ENCODE measurements around the gene SIK3.

The SIK3 gene

DNA sequence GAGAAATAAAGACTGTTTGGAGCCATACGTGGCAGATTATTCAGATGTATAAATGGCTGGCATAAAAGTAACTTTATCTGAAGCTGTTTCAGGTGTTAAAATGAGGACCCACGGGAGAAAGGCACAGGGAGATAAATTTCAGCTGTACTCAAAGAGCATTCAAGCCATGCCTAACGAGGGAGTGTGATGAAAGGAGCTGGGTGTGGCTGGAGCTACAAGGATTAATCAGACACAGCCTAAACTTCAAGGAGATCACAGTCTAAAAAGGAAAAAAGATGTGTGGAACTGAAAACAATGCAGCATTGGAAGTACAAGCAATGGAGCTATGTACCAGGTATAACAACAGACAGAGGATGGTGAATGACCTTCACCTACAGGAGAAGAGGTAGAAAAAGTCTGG is 140.0 kb downstream of the SIK3 start:
- DNase-seq, result no peak

DNA sequence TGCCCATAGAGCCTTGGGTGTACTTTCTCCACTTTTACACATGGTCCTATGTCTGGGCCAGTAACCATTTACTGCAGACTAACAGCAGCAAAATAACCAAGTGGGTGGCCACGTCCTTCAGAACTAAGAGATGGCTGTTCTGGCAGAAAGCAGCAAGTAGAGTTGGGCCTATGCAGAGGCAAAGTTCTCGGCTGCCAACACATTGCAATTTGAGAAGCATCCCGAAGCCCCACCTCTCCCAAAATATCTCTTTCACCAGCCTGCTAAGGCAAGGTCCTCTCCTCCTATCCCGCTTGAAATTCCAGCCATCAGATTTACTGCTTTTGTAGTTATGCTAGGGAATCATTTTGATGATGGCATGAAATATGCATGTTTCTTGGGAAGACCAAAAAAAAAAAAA is 142.3 kb downstream of the SIK3 start:
- DNase-seq, result no peak

DNA sequence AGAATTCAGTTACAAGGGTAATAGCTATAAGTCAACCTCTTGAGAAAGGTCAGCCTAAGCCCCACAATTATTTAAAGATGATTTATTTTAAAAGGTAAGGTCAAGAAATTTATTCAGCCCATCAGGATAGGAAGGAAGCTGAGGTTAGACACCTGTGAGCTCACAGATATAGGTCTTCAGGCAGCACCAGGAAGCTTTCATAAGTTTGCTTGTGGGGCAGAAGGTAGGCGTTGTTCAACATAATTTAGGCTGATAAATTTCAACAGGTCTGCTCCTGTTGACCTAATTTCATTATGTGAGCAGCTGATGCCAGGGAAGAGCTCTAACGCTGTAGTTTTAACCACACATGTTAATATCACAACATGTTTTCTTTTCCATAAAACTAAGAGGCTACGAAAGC is 142.7 kb downstream of the SIK3 start:
- no peak for DNase-seq

- no peak for DNase-seq
Observed at GRCh38 chr11:116953530-116954285, 144.5 kb downstream of the SIK3 start.

DNA sequence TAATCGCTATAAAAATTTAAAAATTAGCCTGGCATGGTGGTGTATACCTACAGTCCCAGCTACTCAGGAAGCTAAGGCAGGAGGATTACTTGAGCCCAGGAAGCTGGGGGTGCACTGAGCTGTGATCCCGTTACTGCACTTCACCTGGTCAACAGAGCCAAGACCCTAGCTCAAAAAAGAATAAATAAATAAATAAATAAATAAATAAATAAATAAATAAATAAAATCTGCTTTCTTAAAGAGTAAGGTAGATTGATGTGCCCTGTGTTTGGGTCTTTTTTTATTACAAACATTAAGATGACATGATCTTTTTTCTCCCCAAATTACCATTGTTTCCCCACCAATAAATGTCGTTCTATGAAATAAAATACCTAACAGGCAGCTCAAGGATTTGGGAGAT is 146.5 kb downstream of the SIK3 start:
- no peak for DNase-seq

GRCh38 chr11:116950210-116950609 is 148.0 kb downstream of the SIK3 start:
- DNase-seq, result no peak

GRCh38 chr11:116948391-116948790 is 149.8 kb downstream of the SIK3 start:
- DNase-seq, result no peak

DNA sequence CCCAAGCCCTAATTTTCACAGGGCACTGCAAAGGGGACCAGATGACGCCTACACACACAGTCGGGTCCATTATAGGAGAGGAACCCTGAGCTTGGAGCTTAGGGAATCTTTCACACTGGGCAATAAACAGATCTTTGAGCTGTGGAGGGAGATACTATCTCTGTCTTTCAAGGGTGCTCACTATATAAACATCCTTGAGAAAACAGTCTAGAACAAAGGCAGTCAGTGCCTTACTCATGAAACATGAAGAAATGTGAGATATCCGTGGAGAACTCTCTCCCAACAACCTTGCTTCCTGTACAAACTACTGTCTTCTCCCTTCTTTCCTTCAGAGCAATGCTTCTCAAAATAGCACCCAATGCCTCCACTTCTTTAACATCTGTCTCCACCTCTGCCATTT is 151.8 kb downstream of the SIK3 start:
- no peak for DNase-seq

DNA sequence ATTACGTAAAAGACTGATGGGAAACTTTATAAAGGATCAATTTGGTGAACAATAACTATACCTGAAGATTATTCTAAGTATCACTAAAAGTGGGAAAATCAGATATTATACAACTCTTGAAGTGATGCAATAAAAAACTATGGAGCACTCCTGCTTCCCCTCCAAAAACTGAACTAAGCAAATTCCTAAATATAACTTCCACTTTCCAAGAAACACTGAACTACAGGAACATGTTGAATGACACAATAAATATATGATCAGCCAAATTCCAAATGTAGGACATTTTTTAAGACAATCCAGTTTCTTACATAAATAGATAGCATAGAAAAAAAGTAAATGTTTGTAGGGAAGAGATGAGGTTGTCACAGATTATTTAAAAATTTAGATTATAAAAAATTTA is 158.7 kb downstream of the SIK3 start:
- no peak for DNase-seq

GRCh38 chr11:116938471-116939070 is 159.7 kb downstream of the SIK3 start:
- DNase-seq, result no peak

GRCh38 chr11:116936754-116937446 is 161.3 kb downstream of the SIK3 start:
- no peak for DNase-seq

- no peak for DNase-seq
Observed at GRCh38 chr11:116935514-116935913, 162.7 kb downstream of the SIK3 start.

- no peak for DNase-seq
Observed at GRCh38 chr11:116935089-116935488, 163.1 kb downstream of the SIK3 start.

DNA sequence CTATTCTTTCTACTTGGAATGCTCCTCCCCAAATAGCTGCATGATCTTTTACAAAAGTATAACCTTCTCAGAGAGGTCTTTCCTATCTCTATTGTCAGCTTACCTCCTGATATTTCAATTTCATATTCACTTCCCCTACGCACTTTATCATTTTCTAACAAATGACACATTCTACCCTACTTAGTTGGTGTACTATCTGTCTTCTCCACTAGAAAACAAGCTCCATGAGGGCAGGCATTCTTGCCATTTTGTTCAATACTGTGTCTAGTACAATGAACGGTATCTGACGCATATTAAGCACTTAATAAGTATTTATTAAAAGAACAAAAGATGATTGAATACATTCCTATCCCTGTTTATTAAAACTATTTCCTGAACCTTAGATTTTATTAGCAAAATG is 164.3 kb downstream of the SIK3 start:
- DNase-seq, result no peak

GRCh38 chr11:116932181-116932580 is 166.0 kb downstream of the SIK3 start:
- no peak for DNase-seq

- DNase-seq, result no peak
Observed at GRCh38 chr11:116931206-116931953, 166.8 kb downstream of the SIK3 start.

DNA sequence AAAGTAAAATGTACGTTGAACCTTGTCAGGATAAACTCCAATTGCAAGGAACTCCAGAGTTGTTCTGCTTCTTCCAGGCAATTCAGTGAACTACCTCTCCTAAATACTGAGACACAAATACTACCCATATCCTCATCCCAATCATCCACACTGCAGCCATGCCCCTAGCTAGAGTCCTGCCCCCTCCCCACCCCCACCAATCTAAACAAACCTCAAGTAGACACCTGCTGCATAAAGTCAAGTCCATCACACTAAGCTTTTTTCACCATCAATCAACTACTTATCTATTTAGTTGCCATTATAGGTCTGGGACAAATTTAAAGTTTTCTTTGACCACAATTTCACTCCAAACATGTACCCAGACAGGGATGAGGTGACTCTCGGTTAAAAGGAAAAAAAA is 167.6 kb downstream of the SIK3 start:
- no peak for DNase-seq

DNA sequence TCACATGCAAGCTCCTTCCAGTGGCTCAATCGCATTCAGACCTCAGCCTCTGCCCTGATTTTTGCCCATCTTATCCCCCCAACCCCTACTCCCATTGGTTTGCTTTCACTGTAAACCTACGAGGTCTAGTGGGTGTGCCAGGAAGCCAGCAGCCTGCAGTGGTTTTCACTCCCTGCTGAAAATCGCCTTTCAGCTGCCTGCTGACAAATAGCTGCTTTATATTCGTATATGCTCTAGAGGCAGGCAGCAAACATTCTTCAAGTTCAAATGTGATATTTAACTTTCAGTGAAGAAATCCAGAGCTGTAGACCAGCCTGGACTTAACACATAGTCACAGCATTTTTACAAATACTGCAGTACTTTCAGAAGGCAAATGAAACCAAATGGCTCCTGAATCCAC is 168.1 kb downstream of the SIK3 start:
- no peak for DNase-seq

DNA sequence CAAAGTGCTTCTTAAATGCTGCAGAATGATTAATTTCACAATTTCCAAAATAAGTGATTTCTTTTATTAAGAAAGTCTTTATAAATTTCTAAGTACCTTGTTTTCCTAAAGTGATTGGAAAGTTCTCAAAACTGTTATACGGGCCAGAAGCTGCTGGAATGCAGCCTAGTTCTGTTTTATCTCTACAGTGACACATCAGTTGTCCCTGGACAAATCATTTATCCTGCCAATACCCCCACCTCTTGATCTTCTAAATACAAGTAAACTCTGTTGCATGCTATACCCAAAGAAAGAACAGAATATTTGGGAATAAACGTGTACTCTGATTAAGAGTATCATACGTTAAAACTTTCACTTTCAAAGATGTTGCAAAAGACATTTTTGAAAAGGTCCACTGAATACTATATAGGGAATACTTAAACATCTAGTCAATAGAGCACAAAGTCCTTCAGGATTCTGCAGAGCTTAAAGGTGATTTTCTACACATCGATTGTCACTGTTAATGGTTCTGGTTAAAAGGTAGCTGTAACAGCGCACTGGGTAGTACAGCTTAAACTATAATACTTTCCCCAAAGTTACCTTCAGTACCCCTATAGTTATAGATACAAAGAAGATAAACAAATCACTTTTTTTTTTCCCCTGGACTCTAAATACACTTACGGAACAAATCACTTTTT is 168.7 kb downstream of the SIK3 start:
- no peak for DNase-seq

DNA sequence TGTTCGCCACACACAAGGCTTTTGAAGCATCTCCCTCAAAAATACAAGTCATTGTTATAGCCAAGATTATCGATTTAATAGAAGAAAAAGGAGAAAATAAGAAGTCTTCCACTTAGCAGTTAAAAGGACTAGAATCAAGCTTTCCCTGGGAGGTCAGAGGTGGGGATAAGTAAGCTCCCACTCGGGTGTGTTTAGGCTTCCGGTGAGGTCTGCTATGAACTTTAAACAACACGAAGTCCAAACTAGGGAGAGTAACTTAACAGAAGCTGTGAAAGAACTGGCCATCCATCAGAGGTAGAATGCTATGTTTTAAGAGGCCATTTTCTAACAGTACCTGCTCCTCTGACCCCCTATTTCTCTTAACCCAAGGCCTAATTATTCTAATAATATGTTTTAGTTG is 169.4 kb downstream of the SIK3 start:
- no peak for DNase-seq

DNA sequence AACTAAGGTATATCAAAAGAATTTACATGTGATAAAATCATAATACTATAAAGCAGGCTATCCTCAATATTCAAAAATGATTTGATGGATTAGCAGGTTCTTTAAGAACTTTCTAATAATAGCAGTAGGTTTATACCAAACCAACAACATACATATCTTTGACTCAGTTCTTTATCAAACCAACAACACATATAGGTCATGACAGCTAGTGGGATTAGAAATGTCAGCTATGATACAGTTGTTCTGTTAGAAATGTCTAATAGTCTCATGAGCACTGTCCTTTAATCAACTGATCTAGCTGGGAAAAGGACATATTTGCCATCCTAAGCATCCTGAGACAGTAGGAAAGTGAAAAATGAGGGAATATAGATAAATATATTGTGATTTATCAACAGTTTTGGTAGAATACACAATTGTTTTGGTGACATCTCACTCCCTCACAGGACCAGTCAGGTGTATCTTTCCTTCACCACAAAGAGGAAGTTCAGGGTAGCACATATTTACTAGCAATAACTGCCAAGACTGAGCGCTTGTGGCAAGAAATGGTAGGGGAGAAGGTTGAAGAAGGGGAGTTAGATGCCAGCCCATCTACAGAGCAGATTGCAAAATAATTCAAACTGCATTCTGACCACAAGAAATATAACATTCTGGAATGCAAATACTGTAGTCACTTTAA is 170.0 kb downstream of the SIK3 start:
- no peak for DNase-seq

Measured in cerebellar nuclear complex (tissue), 1 donor.